HCT116 (cell line): ENCODE data around the gene ITM2C. TPM values are rescaled to one million over a fixed set of nuclear protein-coding genes. Genes with fewer than 3 reads are reported as not detected.

ENCODE experiments used
- ATAC-seq: fragments of 200-7000 bp; cut with Tn5 transposase; 2 replicates; pipeline ENCODE4 v1.9.1; 2020; ENCODE audit warnings: mild to moderate bottlenecking, moderate library complexity
- BruUV-seq: library from RNA; stranded (reverse); fragments of 400-500 nt; replicated peaks from 2 replicates; lab custom pipeline; 2021; lab: Mats Ljungman, UMichigan
- CTCF ChIA-PET: fragments of 300-600 bp; sonication (Branson Sonifier 250); formaldehyde crosslinking; loops from one replicate; lab custom pipeline; 2021; ENCODE audit warnings: antibody characterized with exemption; lab: Charles Lee
- POLR2A ChIA-PET: fragments of 300-600, 350-600 bp; sonication (Branson Sonifier 250); formaldehyde crosslinking; loops from one replicate; lab custom pipeline; 2021; ENCODE audit warnings: antibody characterized with exemption; lab: Charles Lee
- RAD21 ChIA-PET, 2 experiments: fragments of 300-600 bp; sonication (Branson Sonifier 250); formaldehyde crosslinking; loops; one replicate each; lab custom pipeline; 2023; ENCODE audit warnings: low total read pairs in 2 of 2; ENCODE audit not compliant: uncharacterized antibody in 2 of 2, unreplicated experiment in 2 of 2, low non-redundant PET in 1 of 2; lab: Charles Lee
- DNase-seq: peaks from one replicate; pipeline ENCODE4 v3.0.0-alpha.2; 2010; ENCODE audit warnings: low read depth, low spot score
- H2AFZ ChIP-seq: fragments of 200-600 bp; shearing (Covaris generic), sonication (generic); 2 replicates; pipeline ENCODE4 v1.6.1; 2017; ENCODE audit warnings: low read depth, mixed run types, mixed read lengths, antibody characterized with exemption, low read length; ENCODE audit not compliant: poor library complexity, severe bottlenecking
- H3K27ac ChIP-seq: 2 replicates; pipeline ENCODE4 v1.5.1; 2012; ENCODE audit warnings: low read depth, low read length
- H3K27me3 ChIP-seq: fragments of 200-600 bp; sonication (generic); 2 replicates; pipeline ENCODE4 v1.6.1; 2016; ENCODE audit warnings: mixed run types, low read length, mixed read lengths; ENCODE audit not compliant: insufficient read depth
- H3K36me3 ChIP-seq, 2 experiments: fragments of 200-500 bp in 1 of 2; fragments of 200-600 bp in 1 of 2; sonication (Bioruptor generic) in 1 of 2; sonication (generic) in 1 of 2; 2 replicates each; pipeline versions ENCODE4 v1.5.1 to v1.6.1; 2014 to 2016; ENCODE audit warnings: low read length in 2 of 2, inconsistent platforms in 1 of 2, mixed read lengths in 1 of 2, mixed run types in 1 of 2; ENCODE audit not compliant: insufficient read depth in 2 of 2, control insufficient read depth in 1 of 2
- H3K4me1 ChIP-seq, 2 experiments: fragments of 200-600 bp in 1 of 2; sonication (generic) in 1 of 2; 2 replicates each; pipeline versions ENCODE4 v1.5.1 to v1.6.1; 2012 to 2017; ENCODE audit warnings: low read length in 2 of 2, inconsistent platforms in 1 of 2, mild to moderate bottlenecking in 1 of 2, mixed read lengths in 1 of 2, mixed run types in 1 of 2, moderate library complexity in 1 of 2; ENCODE audit not compliant: insufficient read depth in 2 of 2, control insufficient read depth in 1 of 2
- H3K4me2 ChIP-seq: fragments of 200-600 bp; sonication (generic); 2 replicates; pipeline ENCODE4 v1.6.1; 2017; ENCODE audit warnings: mixed run types, low read length, mixed read lengths
- H3K4me3 ChIP-seq, 2 experiments: fragments of 200-600 bp in 1 of 2; sonication (generic) in 1 of 2; replicated peaks in 1 of 2; 2 replicates each; pipeline ENCODE4 v1.5.1; 2011 to 2016; ENCODE audit warnings: low read length in 2 of 2, control low read depth in 1 of 2, low read depth in 1 of 2, mild to moderate bottlenecking in 1 of 2, mixed read lengths in 1 of 2, mixed run types in 1 of 2
- H3K79me2 ChIP-seq: fragments of 200-600 bp; sonication (generic); 2 replicates; pipeline ENCODE4 v1.6.1; 2017; ENCODE audit warnings: mild to moderate bottlenecking, mixed run types, low read length, moderate library complexity, mixed read lengths; ENCODE audit not compliant: insufficient read depth
- H3K9ac ChIP-seq: fragments of 200-600 bp; sonication (generic); 2 replicates; pipeline ENCODE4 v1.6.1; 2016; ENCODE audit warnings: low read length, mixed read lengths
- H3K9me2 ChIP-seq: fragments of 200-600 bp; sonication (generic), shearing (Covaris generic); 2 replicates; pipeline ENCODE4 v1.6.1; 2017; ENCODE audit warnings: mixed run types, mild to moderate bottlenecking, moderate library complexity; ENCODE audit not compliant: insufficient read depth
- H3K9me3 ChIP-seq, 2 experiments: fragments of 200-500 bp in 1 of 2; fragments of 200-600 bp in 1 of 2; sonication (Bioruptor generic) in 1 of 2; sonication (generic) in 1 of 2; 2 replicates each; pipeline ENCODE4 v1.6.1; 2014 to 2017; ENCODE audit warnings: low read length in 2 of 2, mixed read lengths in 2 of 2, inconsistent platforms in 1 of 2, low read depth in 1 of 2, mild to moderate bottlenecking in 1 of 2, mixed run types in 1 of 2, moderate library complexity in 1 of 2; ENCODE audit not compliant: control insufficient read depth in 1 of 2, insufficient read depth in 1 of 2
- H4K20me1 ChIP-seq: fragments of 200-600 bp; sonication (generic), shearing (Covaris generic); 2 replicates; pipeline ENCODE4 v1.6.1; 2017; ENCODE audit warnings: mixed run types, mild to moderate bottlenecking, moderate library complexity; ENCODE audit not compliant: insufficient read depth
- ATF3 ChIP-seq: IDR thresholded peaks from 2 replicates; pipeline ENCODE4 v1.6.1; 2012
- CBX3 ChIP-seq: IDR thresholded peaks from 2 replicates; pipeline ENCODE4 v1.6.1; 2012; ENCODE audit warnings: low read depth
- CEBPB ChIP-seq: IDR thresholded peaks from 2 replicates; pipeline ENCODE4 v1.6.1; 2012; ENCODE audit warnings: low read depth
- EGR1 ChIP-seq: IDR thresholded peaks from 2 replicates; pipeline ENCODE4 v1.6.1; 2012; ENCODE audit warnings: low read depth
- ELF1 ChIP-seq: IDR thresholded peaks from 2 replicates; pipeline ENCODE4 v1.6.1; 2012; ENCODE audit warnings: low read depth, borderline replicate concordance
- EZH2 ChIP-seq: fragments of 200-600 bp; sonication (generic); IDR thresholded peaks from 2 replicates; pipeline ENCODE4 v1.6.1; 2017; ENCODE audit warnings: antibody characterized with exemption, mixed run types
- FOSL1 ChIP-seq: IDR thresholded peaks from 2 replicates; pipeline ENCODE4 v1.6.1; 2012; ENCODE audit warnings: low read depth
- MAX ChIP-seq: IDR thresholded peaks from 2 replicates; pipeline ENCODE4 v1.6.1; 2012
- POLR2A ChIP-seq: IDR thresholded peaks from 2 replicates; pipeline ENCODE4 v1.7.0; 2011; ENCODE audit warnings: borderline replicate concordance; ENCODE audit not compliant: insufficient read depth, insufficient read length; ENCODE audit errors: extremely low read depth
- POLR2AphosphoS5 ChIP-seq: IDR thresholded peaks from 2 replicates; pipeline ENCODE4 v1.6.1; 2011; ENCODE audit warnings: mild to moderate bottlenecking, low read depth, low read length, moderate library complexity
- REST ChIP-seq: IDR thresholded peaks from 2 replicates; pipeline ENCODE4 v1.6.1; 2012; ENCODE audit warnings: low read depth
- SIN3A ChIP-seq: IDR thresholded peaks from 2 replicates; pipeline ENCODE4 v1.6.1; 2012; ENCODE audit warnings: low read depth
- SP1 ChIP-seq: IDR thresholded peaks from 2 replicates; pipeline ENCODE4 v1.6.1; 2012; ENCODE audit warnings: low read depth
- SRF ChIP-seq: IDR thresholded peaks from 2 replicates; pipeline ENCODE4 v1.6.1; 2012; ENCODE audit warnings: low read depth
- TCF7L2 ChIP-seq: IDR thresholded peaks from 2 replicates; pipeline ENCODE4 v1.7.0; 2011; ENCODE audit warnings: borderline replicate concordance, inconsistent platforms; ENCODE audit not compliant: insufficient read depth, insufficient read length; ENCODE audit errors: extremely low read depth
- YY1 ChIP-seq: IDR thresholded peaks from 2 replicates; pipeline ENCODE4 v1.6.1; 2011; ENCODE audit warnings: low read length, low read depth, moderate library complexity, mild to moderate bottlenecking; ENCODE audit not compliant: insufficient replicate concordance; ENCODE audit errors: extremely low read depth
- ZFX ChIP-seq: fragments of 450-650 bp; IDR thresholded peaks from 2 replicates; pipeline ENCODE4 v1.6.1; 2017
- ZNF274 ChIP-seq: fragments of 200-500 bp; sonication (Bioruptor generic); IDR thresholded peaks from 2 replicates; pipeline ENCODE4 v1.6.1; 2014; ENCODE audit warnings: mild to moderate bottlenecking, low read depth, low read length, inconsistent platforms
- intact Hi-C: fragments of 100-400 bp; cut with micrococcal nuclease; formaldehyde crosslinking; loops from 2 replicates; pipeline ENCODE4 v1.10.0; 2022
- total RNA-seq: library from RNA; stranded (reverse); gene quantifications from one replicate; pipeline ENCODE4 v1.2.1, GENCODE V29; 2021; ENCODE audit not compliant: unreplicated experiment

Gene ITM2C
- total RNA-seq, 1 experiment from 2014 or later = 117 TPM

GRCh38 chr2:230886671-230887071 lies 21.9 kb downstream of the ITM2C start:
- Histone ChIP-seq H3K9ac (no peak overlapping the region), H3K9me3 (no peaks in the 10 kb centered on the region), H3K27me3 (no peaks in the 10 kb centered on the region), H2AFZ (no peak overlapping the region), H3K79me2 (no peaks in the 10 kb centered on the region), H3K36me3 (no peaks in the 10 kb centered on the region), H3K4me1 (no peaks in the 10 kb centered on the region), H3K27ac (no peak overlapping the region), H3K9me2 (no peaks in the 10 kb centered on the region), H3K4me3 (no peak overlapping the region), H4K20me1 (no peaks in the 10 kb centered on the region), H3K4me2 (no peak overlapping the region)
- TF ChIP-seq SIN3A (no peak), CBX3 (no peak), MAX (no peak), POLR2AphosphoS5 (no peak), FOSL1 (no peak), CEBPB (no peak), ZFX (no peak), SP1 (no peak), EGR1 (no peak), ZNF274 (no peak), POLR2A (no peak), ATF3 (no peak), REST (no peak), TCF7L2 (no peak), SRF (no peak), EZH2 (no peak), ELF1 (no peak), YY1 (no peak)
- no TSS peak for BruUV-seq
- POLR2A ChIA-PET = no interaction called here
- RAD21 ChIA-PET = no interaction called here
- intact Hi-C loops = no loop called here
- CTCF ChIA-PET = no interaction called here
- ATAC-seq = no peak
- no peak for DNase-seq
